Lung (tissue), 12 donors: ENCODE results near the gene HLA-DPB1. TPM values are rescaled to one million over a fixed set of nuclear protein-coding genes. Genes with fewer than 3 reads are reported as not detected.

Experiments used
- ATAC-seq: fragments of 200-7000 bp; cut with Tn5 transposase; one replicate; pipeline ENCODE4 v1.9.1; 2020; ENCODE audit warnings: moderate number of reproducible peaks; ENCODE audit not compliant: insufficient read depth, low FRiP score
- DNase-seq, 3 donors: peaks; one replicate each; pipeline ENCODE4 v3.0.0-alpha.2; 2013 to 2017
- H3K27ac ChIP-seq, 2 donors: one replicate each; pipeline ENCODE4 v1.5.1; 2013; ENCODE audit warnings: mild to moderate bottlenecking in 2 of 2, moderate library complexity in 2 of 2, control low read depth in 1 of 2, inconsistent platforms in 1 of 2, low read depth in 1 of 2, low read length in 1 of 2
- H3K27me3 ChIP-seq, 3 donors: one replicate each; pipeline ENCODE4 v1.5.1; 2013; ENCODE audit warnings: low read length in 2 of 3; ENCODE audit not compliant: control insufficient read depth in 3 of 3, insufficient read depth in 3 of 3
- H3K36me3 ChIP-seq, 4 donors: one replicate each; pipeline ENCODE4 v1.5.1; 2013; ENCODE audit warnings: low read length in 4 of 4, mild to moderate bottlenecking in 1 of 4, moderate library complexity in 1 of 4; ENCODE audit not compliant: control insufficient read depth in 4 of 4, insufficient read depth in 4 of 4
- H3K4me1 ChIP-seq, 5 donors: one replicate each; pipeline ENCODE4 v1.5.1; 2013; ENCODE audit warnings: low read length in 5 of 5, mild to moderate bottlenecking in 2 of 5, moderate library complexity in 1 of 5; ENCODE audit not compliant: control insufficient read depth in 5 of 5, insufficient read depth in 5 of 5
- H3K4me3 ChIP-seq: one replicate; pipeline ENCODE4 v1.5.1; 2013; ENCODE audit warnings: mild to moderate bottlenecking, control low read depth, moderate library complexity
- H3K9ac ChIP-seq, 2 donors: one replicate each; pipeline ENCODE4 v1.5.1; 2013; ENCODE audit warnings: low read length in 2 of 2, control low read depth in 1 of 2; ENCODE audit not compliant: insufficient read depth in 1 of 2
- H3K9me3 ChIP-seq, 4 donors: one replicate each; pipeline ENCODE4 v1.5.1; 2013; ENCODE audit warnings: low read length in 3 of 4, mild to moderate bottlenecking in 1 of 4, moderate library complexity in 1 of 4; ENCODE audit not compliant: control insufficient read depth in 4 of 4, insufficient read depth in 3 of 4
- WGBS, 2 donors: extraction: QIAGEN DNeasy Blood & Tissue Kit; methylation state at CpG; one replicate each; pipeline ENCODE4 v1.1.7; 2013; 5-methylcytosine and 5-hydroxymethylcytosine counted together
- polyA plus RNA-seq, 2 donors: library from polyadenylated mRNA; stranded (reverse); fragments of 200-250 nt; gene quantifications; one replicate each; pipeline ENCODE4 v1.2.1, GENCODE V29; 2013
- total RNA-seq, 2 donors: library from RNA; depleted of rRNA in 1 of 2; stranded (reverse); fragments of >200 nt in 1 of 2; gene quantifications; one replicate each; pipeline ENCODE4 v1.2.1, GENCODE V29; 2014 to 2021
- TF ChIP-seq, protein P1 (sequence below): IDR thresholded peaks from 2 replicates; pipeline ENCODE4 v1.5.1; 2012; ENCODE audit warnings: mild to moderate bottlenecking; ENCODE audit errors: control extremely low read depth, extremely low read depth
- donor health status: control.
- donor health status: control.
- donor health status: Bipolar disorder and iron deficiency.
- donor health status: healthy.
- donor health status: DM: yes; HTN: yes; CAD: no.

The HLA-DPB1 gene
- total and polyA plus RNA-seq, 4 donors: 69.8 to 240 (median 202) TPM

DNA sequence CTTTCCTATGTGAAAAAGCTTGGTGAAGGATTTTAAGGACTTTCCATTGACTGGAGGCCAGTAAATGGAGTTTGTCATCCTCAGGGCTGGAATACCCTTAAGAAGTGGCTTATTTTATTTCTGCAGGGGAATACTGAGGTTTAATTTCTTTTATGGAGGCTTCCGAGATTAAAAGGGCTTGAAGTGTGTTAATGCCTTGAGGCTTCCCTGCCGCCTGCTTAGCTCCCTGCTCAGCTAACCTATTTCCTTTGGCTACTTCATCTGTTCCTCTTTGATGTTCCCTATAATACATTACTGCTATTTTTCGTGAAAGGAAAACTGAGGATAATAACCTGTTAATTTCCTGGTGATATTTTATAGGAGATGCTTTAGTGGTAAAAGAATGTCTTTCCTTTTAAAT lies 44.2 kb downstream of the HLA-DPB1 start:
- Histone ChIP-seq H3K27ac (no peak overlapping the region), H3K9me3 (peaks cover 0 to 4% (median 0%) of the 10 kb centered on the region in 4 donors), H3K27me3 (peaks cover 0 to 16% (median 16%) of the 10 kb centered on the region in 3 donors), H3K4me1 (peaks cover 0 to 4% (median 0%) of the 10 kb centered on the region in 5 donors), H3K36me3 (no peaks in the 10 kb centered on the region), H3K9ac (no peak overlapping the region), H3K4me3 (no peak overlapping the region)
- TF ChIP-seq, protein P1, sequence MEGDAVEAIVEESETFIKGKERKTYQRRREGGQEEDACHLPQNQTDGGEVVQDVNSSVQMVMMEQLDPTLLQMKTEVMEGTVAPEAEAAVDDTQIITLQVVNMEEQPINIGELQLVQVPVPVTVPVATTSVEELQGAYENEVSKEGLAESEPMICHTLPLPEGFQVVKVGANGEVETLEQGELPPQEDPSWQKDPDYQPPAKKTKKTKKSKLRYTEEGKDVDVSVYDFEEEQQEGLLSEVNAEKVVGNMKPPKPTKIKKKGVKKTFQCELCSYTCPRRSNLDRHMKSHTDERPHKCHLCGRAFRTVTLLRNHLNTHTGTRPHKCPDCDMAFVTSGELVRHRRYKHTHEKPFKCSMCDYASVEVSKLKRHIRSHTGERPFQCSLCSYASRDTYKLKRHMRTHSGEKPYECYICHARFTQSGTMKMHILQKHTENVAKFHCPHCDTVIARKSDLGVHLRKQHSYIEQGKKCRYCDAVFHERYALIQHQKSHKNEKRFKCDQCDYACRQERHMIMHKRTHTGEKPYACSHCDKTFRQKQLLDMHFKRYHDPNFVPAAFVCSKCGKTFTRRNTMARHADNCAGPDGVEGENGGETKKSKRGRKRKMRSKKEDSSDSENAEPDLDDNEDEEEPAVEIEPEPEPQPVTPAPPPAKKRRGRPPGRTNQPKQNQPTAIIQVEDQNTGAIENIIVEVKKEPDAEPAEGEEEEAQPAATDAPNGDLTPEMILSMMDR: no peak
- DNase-seq: no peak
- 69 to 77% methylated on average over 3 of the region's 3 CpGs for WGBS, 2 donors
- no peak for ATAC-seq

DNA sequence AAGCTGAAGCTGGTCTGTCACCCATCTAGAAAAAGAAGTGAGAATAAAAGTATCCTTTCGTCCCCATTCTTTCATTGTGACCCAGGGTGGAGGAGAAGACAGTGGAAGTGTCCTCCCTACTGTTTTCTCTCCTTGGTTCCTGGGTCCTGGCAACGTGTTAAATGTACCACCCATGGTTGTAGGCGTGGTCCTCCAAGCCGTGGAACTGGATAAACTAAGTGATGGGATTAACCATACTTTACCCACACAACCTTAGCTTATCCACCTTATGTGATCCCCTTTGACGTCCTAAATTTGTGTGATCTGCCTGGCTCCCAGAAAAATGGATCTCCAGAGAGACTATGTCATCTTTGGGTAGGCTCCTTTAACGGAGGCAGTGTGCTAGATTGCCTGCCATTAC lies 47.4 kb downstream of the HLA-DPB1 start:
- H3K9ac ChIP-seq: no peak overlapping the region
- TF ChIP-seq, protein P1: no peak
- DNase-seq (no peak), ATAC-seq (no peak)
- no peak overlapping the region for H3K27ac ChIP-seq
- peaks cover 0 to 4% (median 0%) of the 10 kb centered on the region in 4 donors for H3K9me3 ChIP-seq
- no peaks in the 10 kb centered on the region for H3K27me3 ChIP-seq
- no peaks in the 10 kb centered on the region for H3K4me1 ChIP-seq
- no peaks in the 10 kb centered on the region for H3K36me3 ChIP-seq
- WGBS, 2 donors: 85 to 90% methylated on average over 6 of the region's 6 CpGs
- H3K4me3 ChIP-seq: no peak overlapping the region

DNA sequence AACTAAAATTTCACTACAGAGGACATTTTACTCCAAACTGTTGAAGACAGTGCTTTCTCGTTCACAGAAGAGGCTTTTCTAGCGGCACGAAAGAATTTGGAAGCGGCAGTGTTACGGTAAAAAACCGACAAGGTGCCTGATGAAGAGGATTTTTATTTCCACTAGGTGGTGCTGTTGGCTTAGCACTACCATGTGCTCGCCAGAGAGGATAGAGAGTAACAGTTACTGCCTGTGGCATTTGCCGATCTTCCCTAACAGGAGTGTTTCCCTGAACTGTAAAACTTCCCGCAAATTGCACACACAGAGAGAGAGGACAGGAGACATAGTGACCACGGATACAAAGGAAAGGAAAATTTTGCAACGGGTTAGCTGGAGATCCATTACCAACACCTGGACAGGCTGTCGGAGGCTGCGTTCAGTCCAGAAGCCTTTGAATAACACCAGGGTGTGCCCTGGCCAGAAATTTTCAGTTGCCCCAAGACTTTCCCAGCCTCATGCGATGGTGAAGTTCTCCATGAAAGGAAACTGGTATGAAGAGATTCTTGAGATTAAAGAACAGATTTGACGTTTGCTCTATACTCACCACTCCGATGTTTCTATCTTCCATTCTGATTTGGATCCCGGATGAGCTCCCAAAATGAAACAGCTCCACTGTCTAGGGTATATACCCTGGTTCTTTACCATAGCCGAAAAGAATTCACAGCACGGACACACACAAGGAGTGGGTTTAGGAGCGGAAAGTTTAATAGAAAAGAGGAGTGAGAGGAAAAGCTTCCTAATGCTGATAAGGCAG lies 48.1 kb downstream of the HLA-DPB1 start:
- TF ChIP-seq, protein P1: peak; percentile 27
- H3K27ac ChIP-seq: no peak overlapping the region
- no peaks in the 10 kb centered on the region for H3K27me3 ChIP-seq
- H3K4me1 ChIP-seq: no peaks in the 10 kb centered on the region
- WGBS, 2 donors: 68 to 91% methylated on average over 20 of the region's 20 CpGs
- DNase-seq (peak in 1 of 3 donors; percentile 13), ATAC-seq (no peak)
- peaks cover 0 to 4% (median 0%) of the 10 kb centered on the region in 4 donors for H3K9me3 ChIP-seq
- H3K4me3 ChIP-seq: no peak overlapping the region
- no peaks in the 10 kb centered on the region for H3K36me3 ChIP-seq
- no peak overlapping the region for H3K9ac ChIP-seq
